SU-DHL-6 (cell line): ENCODE results near the gene MAPK10.
"Not testable (repeated sequence)": the region's sequence is repeated elsewhere in the genome, so short reads cannot be mapped to it uniquely, and the experiment has no call there.

Experiments used
- H2AFZ ChIP-seq: fragments of 200-600 bp; sonication (generic); 2 replicates; pipeline ENCODE4 v1.6.1; 2014; ENCODE audit warnings: low read depth, mild to moderate bottlenecking, moderate library complexity, mixed read lengths, antibody characterized with exemption, low read length; ENCODE audit not compliant: severe bottlenecking
- H3F3A ChIP-seq: fragments of 200-600 bp; shearing (Covaris generic); 2 replicates; pipeline ENCODE4 v1.6.0; 2016; ENCODE audit warnings: antibody characterized with exemption, mild to moderate bottlenecking; ENCODE audit not compliant: insufficient read depth
- H3K27ac ChIP-seq: fragments of 200-600 bp; sonication (generic); 2 replicates; pipeline ENCODE4 v1.5.1; 2016; ENCODE audit warnings: low read depth, mild to moderate bottlenecking, low read length, moderate library complexity, mixed read lengths
- H3K27me3 ChIP-seq: fragments of 200-600 bp; sonication (generic), shearing (Covaris generic); 2 replicates; pipeline ENCODE4 v1.6.0; 2014; ENCODE audit warnings: mild to moderate bottlenecking, low read length
- H3K36me3 ChIP-seq: fragments of 200-600 bp; sonication (generic); 2 replicates; pipeline ENCODE4 v1.6.1; 2014; ENCODE audit warnings: mild to moderate bottlenecking, low read length, mixed read lengths
- H3K4me2 ChIP-seq: fragments of 300-600, 200-600 bp; shearing (Covaris generic), sonication (generic); 2 replicates; pipeline ENCODE4 v1.6.0; 2014; ENCODE audit warnings: low read length, low read depth, mild to moderate bottlenecking; ENCODE audit not compliant: poor library complexity, severe bottlenecking
- H3K4me3 ChIP-seq: fragments of 200-600 bp; sonication (generic); 2 replicates; pipeline ENCODE4 v1.5.1; 2014; ENCODE audit warnings: antibody characterized with exemption, low read length, mild to moderate bottlenecking, mixed read lengths; ENCODE audit not compliant: insufficient read depth, poor library complexity, severe bottlenecking
- H3K79me2 ChIP-seq: fragments of 200-600 bp; sonication (generic); 2 replicates; pipeline ENCODE4 v1.6.1; 2014; ENCODE audit warnings: mild to moderate bottlenecking, low read length, moderate library complexity; ENCODE audit not compliant: insufficient read depth
- H3K9ac ChIP-seq: fragments of 200-600 bp; sonication (generic); 2 replicates; pipeline ENCODE4 v1.7.0; 2014; ENCODE audit warnings: mild to moderate bottlenecking, low read length
- H3K9me2 ChIP-seq: fragments of 200-600 bp; sonication (generic); replicated peaks from 2 replicates; pipeline ENCODE4 v1.6.1; 2014; ENCODE audit warnings: low read length; ENCODE audit not compliant: insufficient read depth
- H3K9me3 ChIP-seq: fragments of 200-600 bp; sonication (generic); 2 replicates; pipeline ENCODE4 v1.6.1; 2014; ENCODE audit warnings: low read length, mixed read lengths; ENCODE audit not compliant: insufficient read depth
- H4K20me1 ChIP-seq: fragments of 200-600 bp; sonication (generic); 2 replicates; pipeline ENCODE4 v1.6.1; 2014; ENCODE audit warnings: low read depth, mild to moderate bottlenecking, antibody characterized with exemption, low read length, moderate library complexity, mixed read lengths
- EZH2phosphoT487 ChIP-seq: fragments of 200-600 bp; sonication (generic), shearing (Covaris generic); conservative IDR thresholded peaks from 2 replicates; pipeline ENCODE4 v1.6.1; 2018; ENCODE audit warnings: mild to moderate bottlenecking, antibody characterized with exemption, low read length, moderate library complexity, mixed read lengths
- TF ChIP-seq, protein P1 (sequence below): fragments of 200-600 bp; sonication (generic); IDR thresholded peaks from one replicate; pipeline ENCODE4 v1.5.1; 2017; ENCODE audit warnings: antibody characterized with exemption, mild to moderate bottlenecking, low read length, moderate library complexity; ENCODE audit not compliant: insufficient read depth, poor library complexity, severe bottlenecking

MAPK10 gene

DNA sequence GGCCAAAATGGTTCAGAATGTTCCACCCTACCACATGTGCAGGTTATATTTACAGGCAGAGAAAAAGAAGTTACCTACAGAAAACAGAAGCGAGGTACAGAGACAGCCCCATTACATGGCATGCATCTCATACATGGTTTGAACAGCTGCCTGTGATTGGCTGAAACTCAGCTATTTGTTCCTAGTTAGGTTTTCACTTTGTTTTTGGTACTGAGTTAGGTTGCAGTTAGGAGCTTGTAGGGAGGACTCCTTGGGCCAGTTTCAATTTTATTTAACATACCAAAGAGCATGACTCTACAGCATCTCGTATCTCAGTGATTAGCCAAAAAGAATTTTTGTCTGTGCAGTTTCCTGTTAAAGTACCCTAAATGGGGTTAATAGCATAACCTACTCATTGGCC lies 392.0 kb downstream of the MAPK10 start:
- Histone ChIP-seq H3K9ac (no peak overlapping the region), H3K27ac (no peak overlapping the region), H3K36me3 (no peaks in the 10 kb centered on the region), H2AFZ (no peak overlapping the region), H3K9me2 (no peaks in the 10 kb centered on the region), H3K79me2 (no peaks in the 10 kb centered on the region), H3K27me3 (no peaks in the 10 kb centered on the region), H3K9me3 (no peaks in the 10 kb centered on the region), H3K4me2 (no peak overlapping the region), H4K20me1 (no peaks in the 10 kb centered on the region), H3F3A (no peaks in the 10 kb centered on the region), H3K4me3 (no peak overlapping the region)
- TF ChIP-seq, protein P1, sequence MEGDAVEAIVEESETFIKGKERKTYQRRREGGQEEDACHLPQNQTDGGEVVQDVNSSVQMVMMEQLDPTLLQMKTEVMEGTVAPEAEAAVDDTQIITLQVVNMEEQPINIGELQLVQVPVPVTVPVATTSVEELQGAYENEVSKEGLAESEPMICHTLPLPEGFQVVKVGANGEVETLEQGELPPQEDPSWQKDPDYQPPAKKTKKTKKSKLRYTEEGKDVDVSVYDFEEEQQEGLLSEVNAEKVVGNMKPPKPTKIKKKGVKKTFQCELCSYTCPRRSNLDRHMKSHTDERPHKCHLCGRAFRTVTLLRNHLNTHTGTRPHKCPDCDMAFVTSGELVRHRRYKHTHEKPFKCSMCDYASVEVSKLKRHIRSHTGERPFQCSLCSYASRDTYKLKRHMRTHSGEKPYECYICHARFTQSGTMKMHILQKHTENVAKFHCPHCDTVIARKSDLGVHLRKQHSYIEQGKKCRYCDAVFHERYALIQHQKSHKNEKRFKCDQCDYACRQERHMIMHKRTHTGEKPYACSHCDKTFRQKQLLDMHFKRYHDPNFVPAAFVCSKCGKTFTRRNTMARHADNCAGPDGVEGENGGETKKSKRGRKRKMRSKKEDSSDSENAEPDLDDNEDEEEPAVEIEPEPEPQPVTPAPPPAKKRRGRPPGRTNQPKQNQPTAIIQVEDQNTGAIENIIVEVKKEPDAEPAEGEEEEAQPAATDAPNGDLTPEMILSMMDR, result no peak
- TF ChIP-seq EZH2phosphoT487, result no peak

DNA sequence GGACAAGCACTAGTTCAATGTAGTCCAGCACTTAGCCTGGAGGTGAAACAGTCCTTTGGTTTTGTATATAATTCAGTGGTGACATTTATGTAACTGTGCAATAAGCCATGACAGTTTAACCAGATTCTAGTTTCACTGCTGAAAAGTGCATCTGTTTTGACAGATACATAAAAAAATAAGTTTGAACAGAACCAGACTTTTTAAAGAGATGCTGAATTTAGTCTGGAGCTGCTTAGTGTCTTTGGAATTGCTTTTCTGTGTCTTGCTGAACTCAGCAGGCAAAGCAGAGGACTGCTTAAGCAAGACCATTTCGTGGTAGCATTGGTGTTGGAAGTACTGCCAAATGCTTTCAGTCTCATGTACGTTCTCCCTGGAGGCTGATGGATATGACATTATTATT lies 393.5 kb downstream of the MAPK10 start:
- no peak overlapping the region for H3K4me2 ChIP-seq
- H3F3A ChIP-seq, result no peaks in the 10 kb centered on the region
- no peaks in the 10 kb centered on the region for H3K36me3 ChIP-seq
- H3K79me2 ChIP-seq, result no peaks in the 10 kb centered on the region
- H3K9me2 ChIP-seq, result no peaks in the 10 kb centered on the region
- H3K9me3 ChIP-seq, result no peaks in the 10 kb centered on the region
- TF ChIP-seq EZH2phosphoT487, result no peak
- TF ChIP-seq, protein P1, result no peak
- H3K27ac ChIP-seq, result no peak overlapping the region
- no peak overlapping the region for H3K9ac ChIP-seq
- H3K4me3 ChIP-seq, result no peak overlapping the region
- no peak overlapping the region for H2AFZ ChIP-seq
- no peaks in the 10 kb centered on the region for H3K27me3 ChIP-seq
- H4K20me1 ChIP-seq, result no peaks in the 10 kb centered on the region

DNA sequence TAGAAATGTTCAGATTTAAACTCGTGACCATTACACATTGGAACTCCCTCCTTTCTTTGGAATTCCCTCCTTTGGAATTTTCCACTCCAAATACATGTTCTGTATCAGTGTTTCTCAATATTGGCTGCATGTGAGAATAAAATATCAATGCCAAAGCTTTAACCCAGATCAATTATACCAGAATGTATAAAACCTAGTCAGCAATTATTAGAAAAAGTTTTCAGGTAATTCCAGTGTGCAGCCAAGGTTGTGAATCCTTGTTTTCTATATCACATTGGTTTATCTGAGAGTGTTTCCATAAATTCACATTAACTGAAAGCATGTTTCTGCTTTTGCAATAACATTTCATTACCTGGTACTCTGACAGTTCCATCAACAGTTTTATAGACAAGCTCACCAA lies 394.3 kb downstream of the MAPK10 start:
- Histone ChIP-seq H3K9me2 (no peaks in the 10 kb centered on the region), H3K27me3 (no peaks in the 10 kb centered on the region), H4K20me1 (no peaks in the 10 kb centered on the region), H3K36me3 (no peaks in the 10 kb centered on the region), H3F3A (no peaks in the 10 kb centered on the region), H3K9me3 (no peaks in the 10 kb centered on the region), H3K4me2 (no peak overlapping the region), H3K4me3 (no peak overlapping the region), H2AFZ (no peak overlapping the region), H3K27ac (no peak overlapping the region), H3K79me2 (no peaks in the 10 kb centered on the region), H3K9ac (no peak overlapping the region)
- TF ChIP-seq, protein P1, result no peak
- TF ChIP-seq EZH2phosphoT487, result no peak

DNA sequence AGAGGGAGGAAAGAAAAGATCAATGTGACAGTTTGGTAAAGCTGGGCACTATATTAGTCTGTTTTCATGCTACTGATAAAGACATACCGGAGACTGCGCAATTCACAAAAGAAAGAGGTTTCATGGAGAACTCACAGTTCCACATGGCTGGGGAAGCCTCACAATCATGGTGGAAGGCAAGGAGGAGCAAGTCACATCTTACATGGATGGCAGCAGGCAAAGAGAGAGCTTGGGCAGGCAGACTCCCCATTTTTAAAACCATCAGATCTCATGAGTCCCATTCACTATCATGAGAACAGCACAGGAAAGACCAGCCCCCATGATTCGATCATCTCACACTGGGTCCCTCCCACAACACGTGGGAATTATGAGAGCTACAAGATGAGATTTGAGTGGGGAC lies 394.8 kb downstream of the MAPK10 start:
- H3K27me3 ChIP-seq, H3K4me3 ChIP-seq, H3K27ac ChIP-seq, H3K9me3 ChIP-seq, H4K20me1 ChIP-seq, H2AFZ ChIP-seq, H3K79me2 ChIP-seq, H3F3A ChIP-seq, H3K4me2 ChIP-seq, H3K9ac ChIP-seq, H3K9me2 ChIP-seq, H3K36me3 ChIP-seq: not testable (repeated sequence)
